GM19193 (cell line): ENCODE results near the gene MPPED1.

Source experiments
- POLR2A ChIP-seq: IDR thresholded peaks from 4 replicates; pipeline ENCODE4 v1.6.1; 2011; ENCODE audit not compliant: insufficient read depth, insufficient read length; ENCODE audit errors: extremely low read depth

The MPPED1 gene

DNA sequence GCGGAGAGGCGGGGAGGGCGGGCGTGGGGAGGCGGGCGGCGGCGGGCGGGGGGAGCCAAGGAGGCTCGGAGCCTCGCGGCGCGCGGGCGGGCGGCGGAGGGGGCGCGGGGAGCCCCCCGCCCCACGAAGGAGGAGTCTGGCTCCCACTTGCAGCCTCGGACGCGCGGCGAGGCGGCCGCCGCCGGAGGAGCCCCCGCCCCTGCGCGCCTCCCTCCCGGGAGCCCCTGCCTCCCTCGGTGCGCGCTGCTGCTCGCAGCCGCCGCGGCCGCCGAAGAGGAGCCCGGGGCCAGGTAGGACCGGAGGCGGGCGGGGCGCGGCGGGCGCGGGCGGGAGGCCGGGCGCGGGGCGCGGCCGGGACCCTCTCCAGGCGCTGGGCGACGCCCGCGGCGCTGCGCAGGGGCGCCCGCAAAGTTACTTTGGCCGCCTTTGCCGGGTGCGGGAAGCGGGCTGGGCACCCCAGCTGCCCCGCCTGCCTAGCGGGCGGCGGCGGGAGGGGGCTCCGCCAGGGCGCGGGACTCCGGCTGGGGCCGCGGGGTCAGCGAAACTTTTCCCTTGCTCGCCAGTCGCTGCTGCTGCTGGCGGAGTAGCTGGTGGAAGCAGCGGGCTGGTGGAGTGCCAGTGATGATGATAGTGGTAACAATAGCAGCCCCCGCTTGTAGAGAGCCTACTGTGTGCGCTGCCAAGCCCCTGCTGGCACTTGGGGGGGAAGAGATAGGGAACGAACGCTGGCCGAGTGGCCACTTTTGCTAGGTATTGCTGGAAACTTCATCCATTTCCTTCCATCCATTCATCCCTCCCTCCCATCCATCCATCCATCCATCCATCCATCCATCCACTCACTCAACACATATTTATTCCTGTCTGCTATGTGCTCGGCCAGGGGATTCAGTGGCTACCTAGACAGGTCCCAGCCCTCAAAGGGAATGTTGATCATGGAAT is at the start of gene MPPED1:
Gene MPPED1, plus strand, starts transcription at position 146 of the 939 bp plus-strand sequence. CDS start 12,972 bp downstream, outside the sequence.
- no peak for TF ChIP-seq POLR2A

DNA sequence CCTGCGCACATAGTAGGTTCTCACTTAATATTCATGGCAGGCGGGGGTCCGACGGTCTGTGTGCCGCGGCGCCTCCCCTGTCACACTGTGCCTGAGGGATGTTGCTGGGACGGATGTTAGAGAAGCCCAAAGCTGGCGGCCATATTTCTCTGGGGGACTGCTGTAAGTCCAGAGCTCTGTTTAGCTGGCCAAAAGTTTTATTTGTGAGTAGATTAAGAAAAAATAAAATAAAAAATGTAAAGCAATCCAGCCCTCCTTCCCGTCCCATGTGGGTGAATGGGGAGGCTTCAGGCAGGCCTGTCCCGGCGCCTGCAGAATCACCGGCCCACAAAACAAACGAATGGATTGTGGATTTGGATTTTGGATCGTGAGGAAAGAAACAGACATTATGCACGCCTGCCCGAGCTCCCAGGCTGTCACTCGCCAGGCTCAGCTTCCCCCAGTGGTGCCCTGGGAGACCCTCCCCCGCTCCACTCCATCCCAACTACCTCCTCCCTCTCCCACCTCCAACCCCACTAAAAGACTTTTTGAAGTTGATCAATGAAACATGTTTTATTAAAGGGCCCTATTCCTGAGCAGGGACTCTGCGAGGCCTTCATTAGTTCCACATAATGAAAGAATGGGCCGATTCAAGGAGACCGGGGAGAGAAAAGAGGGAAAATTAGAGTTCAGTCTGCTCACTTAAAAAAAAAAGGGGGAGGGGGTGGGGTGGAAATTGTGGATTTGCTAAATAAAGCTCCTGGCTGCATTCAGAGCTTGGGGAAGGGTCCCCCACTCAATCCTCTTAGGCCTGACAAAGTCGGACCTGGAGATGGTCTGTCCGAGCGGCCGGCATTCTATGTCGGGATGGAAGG is 48.3 kb upstream of the MPPED1 start:
- TF ChIP-seq POLR2A, result no peak

GRCh38 chr22:43364169-43364435 is 47.7 kb upstream of the MPPED1 start:
- no peak for TF ChIP-seq POLR2A

DNA sequence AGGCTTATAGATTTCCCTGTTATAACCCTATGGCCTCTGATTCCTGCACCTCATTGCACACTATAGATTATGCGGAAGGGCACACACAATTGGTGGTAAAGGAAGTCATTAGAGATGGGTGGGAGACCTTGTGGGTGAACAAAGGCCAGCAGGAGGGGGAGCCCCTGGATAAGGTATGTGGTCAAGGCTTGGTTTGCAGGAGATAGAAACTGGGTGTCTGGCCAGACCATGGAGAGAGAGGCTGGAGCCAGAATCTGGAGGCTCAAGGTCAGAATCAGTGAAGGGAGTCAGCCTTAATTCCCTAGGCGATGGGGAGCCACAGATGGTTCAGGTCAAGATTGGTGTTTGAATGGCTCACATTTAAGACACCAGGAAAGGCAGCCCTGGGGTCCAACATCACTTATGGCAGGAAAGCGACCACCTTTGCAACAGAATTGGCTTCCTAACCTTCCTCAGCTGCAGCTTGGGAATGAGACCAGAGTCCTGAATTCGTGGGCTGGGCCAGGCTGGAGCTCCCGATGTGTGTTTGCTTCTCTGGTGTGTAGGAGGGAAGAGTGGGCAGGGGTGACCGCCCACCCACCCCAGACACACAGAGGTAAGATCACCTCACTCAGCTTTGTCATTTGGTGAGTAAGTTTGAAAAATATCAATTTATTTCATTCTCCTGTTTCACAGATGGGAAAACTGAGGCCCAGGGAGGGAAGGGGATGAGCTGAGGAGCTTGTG is 45.9 kb upstream of the MPPED1 start:
- TF ChIP-seq POLR2A, result no peak

GRCh38 chr22:43370036-43370435 is 41.8 kb upstream of the MPPED1 start:
- TF ChIP-seq POLR2A, result no peak

DNA sequence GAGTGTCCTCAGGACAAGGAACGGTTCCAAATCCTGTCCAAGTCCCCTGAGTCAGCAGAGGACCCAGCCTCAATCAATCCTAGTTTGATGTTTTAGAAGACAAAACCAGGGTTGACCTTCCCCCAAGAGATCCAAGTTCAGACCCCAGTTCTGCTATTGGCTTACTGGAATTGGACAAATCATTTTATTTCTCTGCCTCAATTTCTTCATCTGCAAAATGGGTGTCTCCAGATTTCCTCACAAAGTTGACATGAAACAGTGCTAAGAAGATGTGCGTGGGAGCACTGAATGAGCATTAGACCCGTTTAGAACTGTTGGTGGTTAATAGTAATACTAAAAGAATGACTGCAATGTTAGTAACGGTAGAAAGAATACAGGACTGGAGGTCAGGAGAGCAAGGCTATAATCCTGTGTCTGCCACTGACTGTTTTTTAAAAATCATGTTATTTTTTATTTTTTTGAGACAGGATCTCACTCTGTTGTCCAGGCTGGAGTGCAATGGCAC is 35.8 kb upstream of the MPPED1 start:
- no peak for TF ChIP-seq POLR2A

DNA sequence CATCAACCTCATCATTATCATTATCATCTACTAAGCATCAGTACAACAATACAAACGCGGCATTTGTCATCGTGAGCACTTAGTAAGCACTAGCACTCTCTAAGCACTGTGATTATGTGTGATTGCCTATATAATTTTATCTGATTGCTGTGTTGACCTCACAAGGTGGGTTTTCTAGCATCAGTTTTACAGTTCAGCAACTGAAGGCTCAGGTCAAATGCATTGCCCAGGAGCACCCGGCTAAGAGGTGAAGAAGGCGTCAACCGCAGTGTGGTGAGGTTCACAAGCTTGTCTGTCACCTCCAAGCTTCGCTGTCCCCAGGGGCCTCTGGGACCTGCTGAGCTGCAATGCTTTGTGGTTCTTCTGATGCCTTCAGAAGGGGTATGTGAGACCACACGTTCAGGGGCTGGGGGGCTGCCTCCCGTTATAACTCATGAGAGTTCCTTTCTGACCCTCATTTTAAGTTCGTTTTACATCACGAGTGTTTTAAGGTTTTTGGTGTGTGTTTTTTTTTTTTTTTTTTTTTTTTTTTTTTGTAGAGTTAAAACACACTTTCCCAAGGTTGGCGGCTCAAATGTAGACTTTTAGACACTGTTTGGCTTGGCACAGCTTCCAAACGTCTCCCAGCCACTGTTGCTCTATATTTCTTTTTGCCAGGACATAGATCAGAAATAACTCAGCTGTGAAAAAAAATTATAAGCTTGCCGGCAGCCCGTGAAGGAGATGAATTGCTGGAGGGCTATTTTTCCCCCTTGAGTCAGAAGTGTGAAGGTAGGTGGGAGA is 34.9 kb upstream of the MPPED1 start:
- no peak for TF ChIP-seq POLR2A

DNA sequence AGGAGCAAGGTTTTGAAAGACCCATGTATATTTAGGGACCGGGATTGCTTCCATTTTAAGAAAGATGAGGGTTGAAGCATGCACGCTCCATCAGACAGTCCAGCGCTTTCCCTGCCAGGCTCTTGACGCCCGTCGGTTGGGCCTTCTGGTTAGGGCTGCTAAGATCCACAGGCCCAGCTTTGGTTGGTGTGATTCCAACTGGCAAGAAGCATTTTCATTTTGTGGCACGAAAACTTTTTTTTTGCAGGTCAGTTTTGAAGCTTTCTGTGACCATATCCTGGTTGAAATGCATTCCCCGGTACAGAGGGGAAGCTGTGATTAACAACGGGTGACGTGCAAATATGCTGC is 34.3 kb upstream of the MPPED1 start:
- TF ChIP-seq POLR2A, result no peak

DNA sequence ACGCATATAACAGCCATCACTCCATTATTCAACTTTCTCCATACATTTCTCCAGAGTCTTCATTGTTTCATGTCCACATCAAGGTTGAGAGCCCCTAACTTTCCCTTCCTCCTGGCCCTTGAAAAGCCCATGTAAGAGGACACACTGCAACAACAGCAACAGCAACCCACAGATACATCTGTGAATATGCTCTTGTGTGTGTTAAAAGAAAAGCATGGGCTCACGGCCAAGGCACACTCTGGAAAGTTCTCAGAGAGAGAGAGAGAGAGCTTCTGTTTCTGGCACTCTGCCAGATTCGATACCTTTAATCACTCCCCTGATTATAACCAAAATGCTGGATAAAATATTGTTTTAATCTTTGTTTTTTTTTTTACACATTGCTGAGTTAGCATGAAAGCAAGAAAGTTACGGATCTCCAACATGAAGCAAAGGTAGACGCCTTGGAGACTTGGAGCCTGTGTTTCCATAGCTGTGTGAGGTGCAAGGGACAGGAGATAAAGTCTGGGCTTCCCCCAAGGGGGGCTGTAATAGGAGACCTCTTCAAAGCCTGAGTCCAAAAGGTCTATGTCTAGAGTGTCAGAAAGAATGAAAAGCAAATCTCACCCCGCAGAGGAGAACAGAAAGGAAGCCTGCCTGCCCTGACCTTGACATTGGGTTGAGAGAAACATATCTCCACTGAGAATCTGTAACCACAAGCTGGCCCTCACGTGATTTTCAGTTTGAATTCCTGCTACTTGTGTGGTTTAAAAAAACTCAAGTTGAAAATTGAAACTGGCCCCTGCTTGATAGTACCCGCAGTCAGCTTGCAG is 33.7 kb upstream of the MPPED1 start:
- no peak for TF ChIP-seq POLR2A

DNA sequence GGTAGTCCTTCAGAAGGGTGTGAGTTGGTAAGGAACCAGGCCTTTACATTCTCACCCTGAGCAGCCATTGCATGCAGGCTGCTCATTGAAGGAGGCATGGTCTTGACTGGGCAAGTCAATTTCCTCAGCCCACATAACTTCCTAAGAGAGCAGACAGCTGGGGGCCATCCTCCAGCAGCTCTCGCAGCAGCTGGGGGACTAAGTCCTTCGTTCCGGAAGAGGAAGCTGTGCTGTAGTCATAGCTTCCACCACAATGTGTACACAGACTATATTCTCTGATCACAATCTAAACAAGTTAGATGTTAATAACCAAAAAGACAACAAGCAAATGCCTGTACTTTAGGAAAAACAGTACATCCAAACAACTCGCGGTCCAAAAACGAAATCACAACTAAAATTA is 30.1 kb upstream of the MPPED1 start:
- TF ChIP-seq POLR2A, result no peak

- TF ChIP-seq POLR2A, result no peak
These were observed 27.0 kb upstream of the MPPED1 start for GRCh38 chr22:43384863-43385262.

- no peak for TF ChIP-seq POLR2A
These were observed 25.8 kb upstream of the MPPED1 start for GRCh38 chr22:43385770-43386641.

DNA sequence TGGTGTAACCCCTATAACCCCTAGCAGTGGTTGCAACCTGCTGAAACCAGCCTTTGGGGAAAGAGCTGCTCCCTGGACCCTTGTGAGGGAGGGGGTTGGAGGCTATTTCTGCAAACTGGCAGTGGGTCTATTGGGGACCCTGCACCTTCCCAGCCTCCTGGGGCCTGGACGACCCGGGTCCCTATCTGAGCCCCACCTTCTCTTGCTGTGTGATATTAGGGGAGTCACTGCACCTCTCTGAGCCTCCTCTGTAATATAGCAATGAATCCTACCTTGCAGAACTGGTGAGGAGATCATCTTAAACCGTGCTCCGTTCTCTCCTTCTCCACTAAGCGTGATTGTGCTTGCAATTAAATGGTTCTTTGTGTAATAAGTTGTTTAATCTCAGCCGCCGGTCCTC is 24.0 kb upstream of the MPPED1 start:
- TF ChIP-seq POLR2A, result no peak
